Immature natural killer cell (primary cell): ENCODE measurements around the gene PCBP3. TPM values are rescaled to one million over a fixed set of nuclear protein-coding genes. Genes with fewer than 3 reads are reported as not detected.

Experiments
- DNase-seq, 3 donors: peaks; one replicate each; pipeline ENCODE4 v3.0.0; 2022; ENCODE audit warnings: mixed read lengths in 1 of 3
- H3K27ac Mint-ChIP-seq, 6 donors: one replicate each; pipeline ENCODE4 v1.8.0; 2020; ENCODE audit warnings: mixed read lengths in 6 of 6, mild to moderate bottlenecking in 5 of 6, inconsistent platforms in 4 of 6, moderate library complexity in 3 of 6
- H3K27me3 Mint-ChIP-seq, 3 donors: one replicate each; pipeline ENCODE4 v1.8.0; 2020 to 2021; ENCODE audit warnings: low read depth in 3 of 3, mild to moderate bottlenecking in 3 of 3, mixed read lengths in 3 of 3, moderate library complexity in 3 of 3, inconsistent platforms in 1 of 3
- H3K36me3 Mint-ChIP-seq, 3 donors: one replicate each; pipeline ENCODE4 v1.8.0; 2020; ENCODE audit warnings: mixed read lengths in 3 of 3, inconsistent platforms in 2 of 3, mild to moderate bottlenecking in 2 of 3
- H3K4me1 Mint-ChIP-seq, 2 donors: one replicate each; pipeline ENCODE4 v1.8.0; 2020; ENCODE audit warnings: inconsistent platforms in 2 of 2, mild to moderate bottlenecking in 2 of 2, mixed read lengths in 2 of 2, moderate library complexity in 1 of 2
- H3K4me3 Mint-ChIP-seq, 5 donors: one replicate each; pipeline ENCODE4 v1.8.0; 2020; ENCODE audit warnings: mild to moderate bottlenecking in 5 of 5, mixed read lengths in 5 of 5, inconsistent platforms in 3 of 5, moderate library complexity in 3 of 5
- H3K9me3 Mint-ChIP-seq, 6 donors: one replicate each; pipeline ENCODE4 v1.8.0; 2020; ENCODE audit warnings: mild to moderate bottlenecking in 6 of 6, mixed read lengths in 6 of 6, inconsistent platforms in 4 of 6, moderate library complexity in 3 of 6
- polyA plus RNA-seq, 3 donors: library from polyadenylated mRNA; unstranded; fragments of 300-500 nt; fragmentation: Illumina TruSeq; gene quantifications; one replicate each; pipeline ENCODE4 v1.2.3, GENCODE V29; 2021

Gene PCBP3
- polyA plus RNA-seq, 3 donors from 2014 or later: 0.27 to 0.71 TPM; not detected in 1

DNA sequence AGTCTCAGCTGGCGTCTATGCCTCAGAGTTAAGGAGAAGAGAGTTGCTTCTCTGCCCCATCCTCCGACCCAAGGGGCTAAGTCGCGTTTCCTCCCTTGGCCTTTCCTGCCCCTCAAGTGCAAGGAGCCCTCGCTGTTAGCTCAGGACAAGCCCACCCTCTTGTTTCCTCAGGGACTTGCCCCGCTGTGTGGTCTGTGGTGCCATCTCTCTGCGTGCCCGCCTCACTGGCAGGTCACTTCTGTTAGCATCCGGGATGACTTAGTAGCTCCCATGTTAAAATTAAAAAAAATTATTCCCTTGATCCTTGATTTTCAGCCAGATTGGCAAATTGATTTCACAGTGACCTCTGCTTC, 96.5 kb downstream of the PCBP3 start:
- H3K27ac Mint-ChIP-seq: no peak overlapping the region
- peaks cover 0 to 3% of the 10 kb centered on the region in 2 donors for H3K4me1 Mint-ChIP-seq
- peaks cover 0 to 1% (median 0%) of the 10 kb centered on the region in 3 donors for H3K27me3 Mint-ChIP-seq
- no peak for DNase-seq
- H3K9me3 Mint-ChIP-seq: no peaks in the 10 kb centered on the region
- H3K4me3 Mint-ChIP-seq: no peak overlapping the region
- H3K36me3 Mint-ChIP-seq: no peaks in the 10 kb centered on the region

DNA sequence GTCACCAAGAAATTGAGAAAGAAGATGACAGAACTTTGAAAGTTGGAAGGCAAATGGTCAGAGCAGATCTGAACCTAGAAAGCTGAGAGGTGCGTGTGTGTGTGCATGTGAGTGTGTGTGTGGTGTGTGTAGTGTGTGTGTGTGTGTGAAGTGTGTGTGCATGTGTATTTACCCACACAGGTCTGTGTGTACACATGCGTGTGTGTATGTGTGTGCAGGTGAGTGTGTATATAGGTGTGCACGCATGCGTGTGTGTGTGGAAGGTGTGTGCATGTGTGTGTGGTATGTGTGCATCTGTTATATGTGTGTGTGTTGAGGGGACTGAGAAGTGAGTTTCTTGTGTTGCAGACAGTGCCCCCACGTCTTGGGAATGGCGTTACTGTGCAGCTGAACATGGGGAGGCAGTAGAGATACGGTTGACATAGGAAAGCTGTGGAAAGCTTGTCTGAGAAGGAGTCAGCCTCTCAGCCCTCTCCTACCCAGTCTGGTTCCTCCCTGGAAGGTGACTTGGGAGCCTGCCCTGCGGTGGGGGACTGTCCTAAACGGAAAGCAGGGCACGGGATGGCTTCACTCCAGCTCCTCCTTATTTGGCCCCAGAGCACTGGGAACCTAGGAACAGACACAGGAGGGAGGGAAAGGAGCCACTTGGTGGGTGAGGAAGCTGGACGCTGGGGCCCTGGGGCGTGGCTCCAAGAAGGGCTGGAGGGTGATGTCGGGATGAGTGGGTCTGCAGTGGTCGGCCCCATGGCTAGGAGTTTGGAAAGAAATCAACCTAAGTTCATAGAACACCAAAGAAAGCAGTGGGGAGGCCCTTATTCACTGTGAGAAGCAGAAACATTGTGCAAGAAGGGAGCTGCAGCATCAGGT, 97.2 kb downstream of the PCBP3 start:
- no peaks in the 10 kb centered on the region for H3K36me3 Mint-ChIP-seq
- DNase-seq: no peak
- peaks cover 0 to 2% (median 0%) of the 10 kb centered on the region in 6 donors for H3K9me3 Mint-ChIP-seq
- no peak overlapping the region for H3K4me3 Mint-ChIP-seq
- H3K4me1 Mint-ChIP-seq: peaks cover 0 to 3% of the 10 kb centered on the region in 2 donors
- peaks cover 0 to 1% (median 0%) of the 10 kb centered on the region in 3 donors for H3K27me3 Mint-ChIP-seq
- no peak overlapping the region for H3K27ac Mint-ChIP-seq

DNA sequence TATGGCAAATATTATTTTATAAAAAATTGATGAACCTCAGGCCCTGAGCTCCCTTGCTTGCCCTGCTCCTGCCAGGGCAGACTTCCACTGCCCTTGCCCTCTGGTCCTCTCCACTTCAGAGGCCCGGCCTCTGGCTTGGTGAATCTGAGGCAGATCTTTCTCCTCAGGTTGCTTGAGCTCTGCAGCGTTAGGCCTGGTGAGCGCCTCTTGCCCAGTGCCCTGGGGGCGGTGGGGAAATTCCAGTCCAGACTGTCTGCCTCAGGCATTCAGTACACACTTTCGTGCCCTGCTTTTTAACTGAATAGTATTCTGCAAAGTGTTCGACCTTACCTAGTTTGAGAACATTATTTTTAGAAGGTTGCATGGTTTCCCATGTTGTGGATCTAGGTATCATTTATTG, 98.2 kb downstream of the PCBP3 start:
- H3K36me3 Mint-ChIP-seq: no peaks in the 10 kb centered on the region
- H3K27ac Mint-ChIP-seq: no peak overlapping the region
- H3K27me3 Mint-ChIP-seq: peaks cover 0 to 1% (median 0%) of the 10 kb centered on the region in 3 donors
- peaks cover 0 to 3% of the 10 kb centered on the region in 2 donors for H3K4me1 Mint-ChIP-seq
- peaks cover 0 to 2% (median 0%) of the 10 kb centered on the region in 6 donors for H3K9me3 Mint-ChIP-seq
- no peak overlapping the region for H3K4me3 Mint-ChIP-seq
- DNase-seq: no peak

DNA sequence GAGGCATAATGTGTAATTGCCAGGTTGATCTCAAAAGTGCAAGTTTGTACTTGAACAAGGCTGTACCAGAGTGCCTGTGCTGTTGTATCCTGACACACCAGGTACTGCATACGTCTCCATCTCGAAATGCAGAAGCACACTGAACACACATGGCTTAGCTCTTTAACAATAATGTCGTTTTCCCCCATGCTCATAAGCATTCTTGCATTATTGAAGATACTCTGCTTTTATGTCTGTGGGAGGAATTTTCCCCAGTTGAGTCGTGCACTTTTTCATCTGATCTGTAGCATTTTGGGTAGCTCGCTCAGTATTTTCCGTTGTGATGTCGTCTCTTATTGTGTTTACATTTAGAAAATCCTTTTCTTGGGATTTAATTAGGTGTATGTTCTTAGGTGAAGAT, 98.7 kb downstream of the PCBP3 start:
- Mint-ChIP-seq H3K4me1 (peaks cover 0 to 3% of the 10 kb centered on the region in 2 donors), H3K9me3 (peaks cover 0 to 2% (median 0%) of the 10 kb centered on the region in 6 donors), H3K36me3 (no peaks in the 10 kb centered on the region), H3K27me3 (peaks cover 0 to 1% (median 0%) of the 10 kb centered on the region in 3 donors), H3K27ac (no peak overlapping the region), H3K4me3 (no peak overlapping the region)
- DNase-seq: no peak

DNA sequence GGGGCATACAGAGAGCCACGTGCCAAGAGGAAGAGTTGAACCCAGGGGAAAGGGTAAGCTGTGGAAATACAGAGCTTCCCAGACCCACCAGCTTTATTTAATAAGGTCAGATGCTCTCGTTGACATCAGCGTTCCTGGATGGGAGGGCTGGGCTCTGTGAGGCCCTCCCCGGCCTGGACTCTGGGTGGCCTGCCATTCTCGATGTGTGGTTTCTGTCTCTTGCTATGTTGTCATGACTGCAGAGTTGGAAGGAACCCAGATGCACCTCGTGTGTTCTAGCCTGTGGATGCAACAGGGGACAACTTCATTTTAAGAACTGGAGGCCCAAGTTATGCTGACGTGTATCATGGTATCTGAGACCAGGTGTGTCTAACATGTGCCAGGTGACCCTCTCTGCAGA, 101.7 kb downstream of the PCBP3 start:
- no peaks in the 10 kb centered on the region for H3K4me1 Mint-ChIP-seq
- H3K4me3 Mint-ChIP-seq: no peak overlapping the region
- H3K27ac Mint-ChIP-seq: no peak overlapping the region
- H3K36me3 Mint-ChIP-seq: no peaks in the 10 kb centered on the region
- peaks cover 0 to 3% (median 0%) of the 10 kb centered on the region in 3 donors for H3K27me3 Mint-ChIP-seq
- no peak for DNase-seq
- H3K9me3 Mint-ChIP-seq: peaks cover 0 to 4% (median 0%) of the 10 kb centered on the region in 6 donors

DNA sequence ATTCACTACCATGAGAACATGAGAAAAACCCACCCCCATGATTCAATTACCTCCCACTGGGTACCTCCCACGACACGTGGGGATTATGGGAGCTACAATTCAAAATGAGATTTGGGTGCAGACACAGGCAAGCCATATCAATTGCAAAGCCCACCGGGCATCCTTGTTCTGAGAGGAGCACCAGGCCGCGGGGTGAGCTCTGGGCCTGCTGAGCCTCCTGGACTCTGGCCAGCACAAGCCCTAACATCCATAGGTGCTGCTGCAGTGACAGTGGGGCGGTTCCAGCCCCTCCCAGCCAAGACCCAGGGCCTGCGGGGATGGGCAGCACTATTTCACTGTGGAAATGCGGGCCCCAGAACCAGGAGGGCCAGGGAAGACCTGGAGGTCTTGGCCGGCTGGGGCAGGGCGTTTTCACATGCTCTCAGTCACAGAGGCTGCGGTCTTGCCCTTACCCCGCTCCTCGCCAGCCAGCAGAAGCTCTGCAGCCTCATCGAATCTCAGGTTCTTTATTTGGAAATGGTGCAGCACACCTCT, 103.8 kb downstream of the PCBP3 start:
- Mint-ChIP-seq H3K4me1 (no peaks in the 10 kb centered on the region), H3K27me3 (peaks cover 0 to 3% (median 0%) of the 10 kb centered on the region in 3 donors), H3K27ac (no peak overlapping the region), H3K9me3 (peaks cover 0 to 4% (median 0%) of the 10 kb centered on the region in 6 donors), H3K36me3 (no peaks in the 10 kb centered on the region), H3K4me3 (no peak overlapping the region)
- DNase-seq: no peak

DNA sequence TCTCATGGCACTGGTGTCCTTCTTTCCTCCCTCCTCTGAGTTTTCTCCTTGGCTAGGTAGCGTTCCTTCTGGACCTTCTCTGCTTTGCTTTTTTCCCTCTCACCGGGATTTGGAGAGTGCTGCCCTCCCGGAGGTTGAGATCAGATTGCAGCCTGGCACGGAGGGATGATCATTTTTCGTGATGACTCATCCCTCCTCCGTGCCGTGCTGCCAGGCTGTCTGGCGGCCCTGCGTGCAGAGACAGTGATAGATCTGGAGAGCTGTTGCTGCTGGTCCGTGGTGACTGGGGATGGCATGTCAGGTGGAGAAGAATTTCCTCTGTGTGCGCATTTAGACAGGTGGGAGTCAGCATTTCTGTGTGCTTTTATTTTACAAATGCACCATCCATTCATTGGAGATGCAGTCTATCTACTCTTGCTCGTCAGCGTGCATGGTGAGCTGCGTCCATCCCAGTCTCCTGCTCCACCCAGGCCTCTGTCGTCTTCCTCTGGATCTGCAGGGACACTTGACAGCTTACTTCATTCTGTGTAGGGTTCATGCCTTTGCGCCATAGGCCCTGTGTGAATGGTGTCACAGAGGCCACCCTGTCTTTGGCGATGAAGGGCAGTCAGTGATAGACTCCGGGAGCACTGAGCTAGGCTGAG, 104.4 kb downstream of the PCBP3 start:
- Mint-ChIP-seq H3K4me1 (no peaks in the 10 kb centered on the region), H3K4me3 (no peak overlapping the region), H3K27me3 (peaks cover 0 to 3% (median 0%) of the 10 kb centered on the region in 3 donors), H3K9me3 (peaks cover 0 to 4% (median 0%) of the 10 kb centered on the region in 6 donors), H3K36me3 (no peaks in the 10 kb centered on the region), H3K27ac (no peak overlapping the region)
- DNase-seq: no peak

DNA sequence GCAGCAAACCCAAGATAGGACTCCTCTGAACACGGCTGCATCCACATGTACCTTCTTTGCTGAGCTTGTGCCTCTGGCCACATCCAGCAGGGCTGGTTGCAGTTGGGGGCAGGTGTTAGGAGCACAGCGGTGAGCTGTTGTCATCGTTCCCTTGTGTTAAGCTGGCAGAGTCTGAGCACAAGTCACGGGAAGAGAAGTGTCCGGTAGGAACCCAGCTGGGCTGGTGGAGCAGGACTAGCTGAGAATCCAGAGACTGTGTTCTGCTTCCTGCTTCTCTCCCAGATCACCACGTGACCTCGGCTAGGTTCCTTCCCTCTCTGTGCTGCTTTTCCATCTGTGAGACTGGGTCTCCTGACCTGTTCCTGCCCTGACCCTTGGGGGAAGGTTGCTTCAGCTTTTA, 105.1 kb downstream of the PCBP3 start:
- Mint-ChIP-seq H3K27ac (no peak overlapping the region), H3K4me3 (no peak overlapping the region), H3K27me3 (peaks cover 0 to 3% (median 0%) of the 10 kb centered on the region in 3 donors), H3K4me1 (no peaks in the 10 kb centered on the region), H3K9me3 (peaks cover 0 to 4% (median 0%) of the 10 kb centered on the region in 6 donors), H3K36me3 (no peaks in the 10 kb centered on the region)
- DNase-seq: no peak

DNA sequence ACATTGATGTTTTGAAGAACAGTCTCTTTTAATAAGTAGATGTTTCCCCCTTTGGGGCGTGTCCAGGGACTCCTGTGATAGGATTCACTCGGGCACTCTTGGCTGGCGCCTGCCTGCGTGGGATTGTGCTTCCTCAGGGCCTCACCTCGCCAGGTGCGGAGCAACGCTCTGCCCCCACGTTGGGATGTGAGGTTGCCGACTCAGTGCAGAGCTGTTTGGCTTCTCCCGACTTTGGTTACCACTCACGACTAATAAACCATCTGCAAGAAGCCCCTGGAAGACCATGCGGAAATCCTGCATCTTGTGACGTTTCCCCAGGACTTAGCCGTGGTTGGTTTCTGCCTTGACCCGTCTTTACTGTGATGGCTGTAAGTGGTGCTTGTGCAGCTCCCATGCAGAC, 106.4 kb downstream of the PCBP3 start:
- H3K4me3 Mint-ChIP-seq: no peak overlapping the region
- no peak for DNase-seq
- H3K27ac Mint-ChIP-seq: no peak overlapping the region
- H3K4me1 Mint-ChIP-seq: no peaks in the 10 kb centered on the region
- no peaks in the 10 kb centered on the region for H3K36me3 Mint-ChIP-seq
- H3K27me3 Mint-ChIP-seq: peaks cover 0 to 3% (median 0%) of the 10 kb centered on the region in 3 donors
- peaks cover 0 to 4% (median 0%) of the 10 kb centered on the region in 6 donors for H3K9me3 Mint-ChIP-seq

DNA sequence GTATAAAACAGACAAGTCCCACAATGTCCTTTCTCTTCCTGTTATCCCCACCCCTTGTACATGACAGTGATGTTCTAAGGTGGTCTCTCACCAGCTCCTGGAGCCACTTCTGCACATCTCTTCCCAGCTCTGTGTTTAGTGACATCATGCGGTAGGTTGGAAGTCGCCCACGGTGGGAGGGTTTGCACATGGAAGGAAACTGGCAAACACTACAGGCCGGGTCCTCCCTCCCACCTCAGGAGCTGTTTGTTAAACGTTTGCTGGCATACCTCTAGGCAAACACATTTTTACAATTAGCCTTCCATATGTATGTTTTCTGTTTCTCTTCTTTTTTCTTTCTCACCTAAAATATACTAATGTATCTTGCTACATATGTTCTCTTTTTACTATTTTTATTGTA, 107.4 kb downstream of the PCBP3 start:
- Mint-ChIP-seq H3K27me3 (peaks cover 0 to 3% (median 0%) of the 10 kb centered on the region in 3 donors), H3K36me3 (no peaks in the 10 kb centered on the region), H3K27ac (no peak overlapping the region), H3K9me3 (peaks cover 0 to 2% (median 0%) of the 10 kb centered on the region in 6 donors), H3K4me1 (no peaks in the 10 kb centered on the region), H3K4me3 (no peak overlapping the region)
- DNase-seq: no peak

DNA sequence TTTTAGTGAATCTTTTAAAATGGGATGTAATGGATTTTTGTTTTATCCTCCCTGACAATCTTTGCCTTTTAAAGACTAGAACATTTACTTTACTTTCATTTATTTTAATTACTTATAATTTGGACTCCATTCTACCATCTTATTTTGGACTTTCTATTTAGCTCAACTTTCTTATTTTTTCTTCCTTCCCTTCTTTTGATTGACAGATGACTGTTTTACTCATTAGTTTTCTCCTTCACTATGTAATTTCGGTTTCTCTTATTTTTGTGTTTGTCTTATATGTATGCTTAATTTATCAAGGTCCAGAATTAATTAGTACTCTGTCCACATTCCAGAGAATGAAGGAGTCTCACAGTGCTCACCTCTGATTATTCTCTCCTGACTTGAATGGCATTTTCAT, 109.9 kb downstream of the PCBP3 start:
- peaks cover 0 to 4% (median 0%) of the 10 kb centered on the region in 3 donors for H3K27me3 Mint-ChIP-seq
- no peaks in the 10 kb centered on the region for H3K36me3 Mint-ChIP-seq
- no peak overlapping the region for H3K27ac Mint-ChIP-seq
- H3K9me3 Mint-ChIP-seq: peaks cover 0 to 2% (median 0%) of the 10 kb centered on the region in 6 donors
- no peak overlapping the region for H3K4me3 Mint-ChIP-seq
- no peak for DNase-seq
- H3K4me1 Mint-ChIP-seq: no peaks in the 10 kb centered on the region

DNA sequence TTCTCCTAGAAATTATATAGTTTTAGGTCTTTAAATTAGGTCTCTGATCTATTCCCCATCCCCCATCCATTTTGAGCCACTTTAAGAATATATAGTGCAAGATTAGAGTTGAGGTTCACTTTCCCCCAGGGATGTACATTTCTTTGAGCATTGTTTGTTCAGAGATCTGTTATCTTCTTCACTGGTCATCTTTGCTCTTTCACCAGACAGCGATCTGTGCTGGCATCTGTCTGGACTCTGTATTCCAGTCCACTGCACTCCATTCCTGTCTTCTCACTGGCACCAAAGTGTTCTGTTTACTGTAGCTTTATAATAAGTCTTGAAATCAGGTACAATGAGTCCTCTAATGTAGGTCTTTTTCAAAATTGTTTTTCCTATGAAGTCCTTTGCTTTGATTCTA, 112.5 kb downstream of the PCBP3 start:
- Mint-ChIP-seq H3K4me1 (no peaks in the 10 kb centered on the region), H3K9me3 (peaks cover 0 to 2% (median 0%) of the 10 kb centered on the region in 6 donors), H3K27me3 (peaks cover 0 to 5% (median 0%) of the 10 kb centered on the region in 3 donors), H3K36me3 (no peaks in the 10 kb centered on the region), H3K27ac (no peak overlapping the region), H3K4me3 (no peak overlapping the region)
- DNase-seq: no peak

DNA sequence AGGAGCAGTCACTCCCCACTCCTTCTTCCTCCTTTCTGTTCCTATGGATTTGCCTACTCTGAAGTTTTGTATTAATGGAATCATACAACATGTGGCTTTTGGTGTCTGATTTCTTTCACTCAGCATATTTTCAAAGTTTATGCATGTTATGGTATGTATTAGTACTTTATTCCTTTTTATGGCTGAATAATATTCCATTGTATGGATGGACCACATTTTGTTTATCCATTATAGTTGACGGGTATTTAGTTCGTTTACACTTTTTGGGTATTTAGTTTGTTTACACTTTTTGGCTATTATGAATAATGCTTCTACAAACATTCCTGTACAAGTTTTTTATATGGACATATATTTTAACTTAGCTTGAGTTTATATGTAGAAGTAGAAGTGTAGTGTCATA, 113.1 kb downstream of the PCBP3 start:
- Mint-ChIP-seq H3K4me1 (no peaks in the 10 kb centered on the region), H3K4me3 (no peak overlapping the region), H3K27ac (no peak overlapping the region), H3K9me3 (peaks cover 0 to 4% (median 0%) of the 10 kb centered on the region in 6 donors), H3K27me3 (peaks cover 0 to 10% (median 0%) of the 10 kb centered on the region in 3 donors), H3K36me3 (no peaks in the 10 kb centered on the region)
- no peak for DNase-seq

DNA sequence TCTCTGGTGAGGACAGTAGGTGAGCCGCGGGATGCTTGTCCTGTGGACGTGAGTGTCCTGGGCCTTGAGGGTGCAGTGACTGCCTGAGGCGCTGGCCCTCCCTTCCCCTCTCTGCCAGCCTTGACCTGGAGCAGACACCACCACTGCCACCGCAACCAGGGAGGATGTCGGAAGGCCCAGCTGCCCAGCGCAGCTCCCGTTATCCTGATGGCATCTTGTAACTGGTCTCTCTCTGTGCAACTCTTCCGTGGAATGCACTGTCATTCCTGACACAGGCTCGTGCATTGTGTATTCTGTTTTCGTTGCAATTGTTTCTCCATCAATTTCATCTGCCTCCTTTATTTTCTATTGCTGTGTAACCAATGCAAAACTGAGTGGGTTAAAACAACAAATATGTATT, 118.2 kb downstream of the PCBP3 start:
- H3K36me3 Mint-ChIP-seq: no peaks in the 10 kb centered on the region
- no peaks in the 10 kb centered on the region for H3K4me1 Mint-ChIP-seq
- DNase-seq: no peak
- H3K9me3 Mint-ChIP-seq: peaks cover 0 to 2% (median 0%) of the 10 kb centered on the region in 6 donors
- H3K27ac Mint-ChIP-seq: no peak overlapping the region
- no peak overlapping the region for H3K4me3 Mint-ChIP-seq
- peaks cover 0 to 12% (median 1%) of the 10 kb centered on the region in 3 donors for H3K27me3 Mint-ChIP-seq
